Measurements from ENCODE around the gene ABTB2.

Gene ABTB2

DNA sequence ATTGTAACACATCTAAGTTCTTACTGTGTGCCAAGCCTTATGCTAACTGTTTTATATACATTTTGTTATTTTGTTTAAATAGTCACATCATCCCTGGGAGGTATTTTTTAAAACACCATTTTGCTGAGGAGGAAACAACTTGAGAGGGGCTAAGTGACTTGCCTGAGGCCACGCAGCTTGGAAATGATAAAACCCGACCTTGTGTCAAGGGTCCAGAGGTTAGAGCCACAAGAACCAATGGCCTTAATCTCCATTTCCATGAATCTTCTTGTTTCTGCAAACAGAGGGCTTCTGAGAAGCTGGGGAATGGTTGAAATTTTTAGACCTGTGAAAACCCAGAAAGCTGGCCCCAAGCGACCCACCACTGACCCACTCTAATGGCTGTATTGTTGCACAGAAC, 16.7 kb downstream of the ABTB2 start:
- no peak for DNase-seq

DNA sequence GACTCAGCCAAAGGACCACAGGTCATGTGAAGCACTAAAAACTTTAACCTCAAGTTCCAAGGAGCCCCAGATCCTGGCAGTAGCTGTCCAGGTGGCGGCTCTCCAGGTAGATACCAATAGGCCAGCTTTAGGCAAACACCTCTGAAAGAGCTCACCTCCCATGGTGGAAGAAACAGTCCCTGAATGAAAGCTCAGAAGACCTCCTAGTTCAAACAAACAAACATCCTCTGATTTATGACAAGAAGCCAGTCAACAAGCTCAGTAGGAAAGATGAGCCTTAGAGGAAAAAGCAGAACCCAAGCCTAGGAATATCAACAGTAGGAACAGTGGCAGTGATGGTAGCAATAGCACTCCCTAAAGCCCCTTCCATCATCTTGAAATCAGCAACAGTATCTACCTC, 17.2 kb downstream of the ABTB2 start:
- no peak for DNase-seq

DNA sequence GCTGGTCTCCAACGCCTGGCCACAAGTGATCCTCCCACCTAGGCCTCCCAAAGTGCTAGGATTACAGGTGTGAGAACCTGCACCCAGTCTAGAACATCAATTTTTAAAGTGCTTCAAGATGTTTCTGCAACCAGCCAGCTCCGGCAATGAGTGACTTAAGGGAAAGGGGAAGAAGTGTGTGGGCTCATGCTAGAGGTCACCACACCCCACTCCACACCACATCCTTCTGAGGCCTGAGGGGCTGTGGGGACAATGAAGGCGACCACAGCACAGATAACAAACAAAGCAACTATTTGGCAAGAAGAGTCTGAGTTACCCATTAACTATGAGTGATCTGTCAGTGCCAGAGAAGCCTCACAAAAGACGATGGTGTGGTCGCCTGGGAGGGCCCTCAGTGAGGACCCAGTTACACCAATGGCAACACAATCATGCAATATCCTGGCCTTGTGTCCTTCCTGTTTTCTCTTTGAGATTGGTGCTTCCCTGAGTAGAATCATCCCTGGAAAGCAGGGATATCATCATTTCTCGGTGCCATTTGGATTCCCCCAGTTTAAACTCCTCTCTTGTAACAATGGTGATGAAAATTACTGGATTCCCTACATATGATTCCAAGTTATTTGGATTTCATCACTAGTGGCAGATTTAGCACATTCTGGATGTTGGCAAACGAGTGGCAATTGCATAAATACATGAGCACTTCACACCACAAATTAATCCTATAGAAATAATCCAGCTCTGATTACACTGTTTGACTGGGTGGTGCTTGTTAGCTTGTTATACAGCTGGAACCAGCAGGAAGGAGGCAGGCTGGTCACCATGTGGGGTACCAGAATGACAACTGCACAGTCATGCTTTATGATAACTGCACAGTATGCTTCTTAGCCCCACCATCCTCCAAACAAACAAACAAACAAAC, 18.4 kb downstream of the ABTB2 start:
- peak; percentile 59 for DNase-seq

- DNase-seq, result peak; percentile 59
Measured at GRCh38 chr11:34337016-34337415, 20.8 kb downstream of the ABTB2 start.

DNA sequence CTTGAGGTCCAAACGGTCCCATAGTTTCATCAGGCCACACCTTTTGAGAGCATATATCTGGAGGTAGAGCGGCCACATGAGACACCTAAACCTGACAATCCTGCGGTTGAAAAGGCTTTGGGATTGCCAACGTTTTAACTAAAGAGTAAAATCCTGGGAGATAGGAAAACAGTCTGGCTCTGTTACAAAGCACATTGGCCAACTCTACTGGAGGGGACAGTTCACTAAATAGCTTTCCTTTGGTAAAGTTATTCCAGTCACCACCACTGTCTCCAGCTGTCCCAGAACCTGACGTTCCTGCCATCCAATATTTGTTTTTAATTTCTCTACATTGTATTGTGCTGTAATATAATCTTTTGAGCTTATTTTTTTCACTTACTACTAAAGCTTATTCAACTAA, 22.0 kb downstream of the ABTB2 start:
- DNase-seq, result no peak

- no peak for DNase-seq
Measured at GRCh38 chr11:34335331-34335730, 22.5 kb downstream of the ABTB2 start.

- DNase-seq, result no peak
Measured at GRCh38 chr11:34333787-34334186, 24.0 kb downstream of the ABTB2 start.

DNA sequence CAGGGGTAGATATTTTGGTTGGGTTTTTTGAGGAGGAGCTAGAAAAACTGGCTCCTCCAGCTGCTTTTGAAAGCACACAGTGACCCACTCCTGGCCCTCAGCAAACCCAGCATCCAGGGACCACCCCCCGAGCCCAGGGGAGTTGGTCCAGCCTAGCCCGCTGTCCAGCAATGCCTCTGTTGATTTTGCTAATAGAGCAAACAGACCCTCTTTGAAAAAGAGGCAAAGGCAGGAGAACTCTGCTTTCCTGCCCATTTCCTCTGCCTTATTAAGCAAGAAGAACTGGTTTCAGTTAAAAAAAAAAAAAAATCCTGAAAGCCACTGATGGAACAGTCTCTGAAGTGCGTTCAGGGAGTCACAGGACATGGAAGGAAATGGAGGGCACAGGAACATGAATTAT, 25.3 kb downstream of the ABTB2 start:
- DNase-seq, result peak; percentile 78

DNA sequence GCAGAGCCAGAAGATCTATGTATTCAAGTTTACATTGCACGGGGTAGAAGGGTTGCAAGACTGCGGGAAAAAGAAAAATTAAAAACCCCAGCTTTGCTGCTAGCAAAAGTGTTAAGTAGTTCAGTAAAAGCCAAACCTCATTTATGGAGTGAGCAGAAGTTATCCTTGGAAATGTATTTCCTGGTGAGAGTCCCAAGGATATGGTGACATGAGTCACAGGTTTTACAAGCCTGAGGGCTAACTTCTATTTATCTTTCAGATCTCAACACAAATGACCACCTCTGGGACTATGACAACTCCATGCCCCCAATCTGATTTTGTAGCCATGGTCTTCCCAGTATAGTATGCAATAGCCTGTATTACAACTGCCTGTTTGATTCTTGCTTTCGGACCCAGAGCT, 26.1 kb downstream of the ABTB2 start:
- peak; percentile 34 for DNase-seq

DNA sequence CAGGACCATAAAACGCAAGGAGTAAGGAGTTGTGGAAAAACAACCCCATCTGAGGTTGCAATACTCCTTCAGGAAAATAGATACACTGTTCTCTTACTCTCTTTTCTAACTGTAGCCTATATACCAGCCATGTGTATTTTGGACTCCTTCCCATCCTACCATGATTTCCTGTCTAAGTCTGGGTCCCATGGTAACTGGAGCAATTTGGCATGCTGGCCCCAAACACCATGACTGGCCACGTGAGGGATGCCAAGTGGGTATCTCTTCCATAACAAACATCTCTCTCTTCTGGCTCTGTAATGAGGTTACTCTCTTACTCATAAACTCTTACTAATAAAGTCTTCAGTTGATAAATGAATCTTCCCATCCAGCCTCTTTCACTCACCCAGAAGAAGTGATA, 26.5 kb downstream of the ABTB2 start:
- DNase-seq, result peak; percentile 76

DNA sequence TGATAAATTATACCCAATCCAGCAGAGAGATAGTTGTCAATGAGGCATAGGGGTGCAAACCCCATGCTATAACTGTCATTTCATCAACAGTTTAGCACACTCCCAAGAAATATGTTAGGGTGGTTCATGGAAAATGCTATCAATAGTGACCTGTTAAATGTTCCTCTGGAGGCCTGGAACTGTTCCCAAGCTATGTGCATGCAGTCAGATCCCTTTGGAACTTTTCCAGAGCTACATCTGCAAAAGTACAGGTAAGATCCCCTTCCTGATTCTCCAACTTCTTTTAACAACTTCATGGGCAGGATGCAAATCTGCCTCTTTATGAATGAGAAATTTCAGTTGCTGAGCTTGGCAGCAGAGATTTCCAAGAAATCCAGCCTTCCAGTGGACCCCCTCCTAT, 27.2 kb downstream of the ABTB2 start:
- DNase-seq, result no peak

GRCh38 chr11:34329876-34330275, 27.9 kb downstream of the ABTB2 start:
- no peak for DNase-seq

GRCh38 chr11:34328632-34328910, 29.2 kb downstream of the ABTB2 start:
- DNase-seq, result no peak

DNA sequence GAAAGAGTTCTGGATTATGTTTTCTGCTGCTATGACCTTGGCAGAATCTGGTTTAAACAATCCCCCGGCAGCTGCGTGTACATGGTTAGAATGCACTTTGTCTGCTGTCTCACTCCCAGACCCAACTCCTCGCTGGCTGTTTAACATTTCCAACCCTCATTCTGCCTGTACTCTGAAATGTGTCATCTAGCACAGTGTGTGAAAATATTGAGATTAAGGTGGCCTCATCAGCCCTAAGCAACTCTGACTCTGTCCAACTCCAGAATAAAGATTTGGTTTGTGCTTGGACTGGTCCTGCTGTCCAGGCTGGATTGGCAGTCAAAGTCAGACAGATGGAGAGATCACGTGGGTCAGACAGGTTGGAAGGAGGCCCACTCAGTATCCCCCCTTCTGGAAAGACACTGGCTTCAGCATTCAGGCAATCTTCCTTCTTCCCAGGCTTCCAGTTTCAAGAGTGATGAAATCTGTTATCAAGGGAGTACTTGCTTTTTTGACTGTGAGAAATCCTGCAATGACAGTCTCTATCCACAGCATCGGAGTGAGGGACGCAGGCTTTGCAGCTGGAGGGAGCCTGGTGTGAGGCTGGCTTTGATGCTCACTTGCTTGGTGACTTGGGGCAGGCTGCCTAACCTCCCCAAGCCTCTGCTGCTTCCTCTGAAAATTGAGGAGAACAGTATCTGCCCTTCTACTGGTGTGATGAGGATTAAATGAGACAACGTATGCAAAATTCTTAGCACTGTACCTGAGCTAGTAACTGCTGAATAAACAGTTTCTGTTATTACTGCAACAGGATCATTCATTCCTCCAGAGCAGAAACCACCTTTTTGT, 29.8 kb downstream of the ABTB2 start:
- DNase-seq, result no peak

GRCh38 chr11:34324466-34324865, 33.3 kb downstream of the ABTB2 start:
- no peak for DNase-seq

- DNase-seq, result no peak
Measured at GRCh38 chr11:34323601-34324000, 34.2 kb downstream of the ABTB2 start.

- DNase-seq, result peak; percentile 24
Measured at GRCh38 chr11:34318111-34319037, 39.4 kb downstream of the ABTB2 start.

DNA sequence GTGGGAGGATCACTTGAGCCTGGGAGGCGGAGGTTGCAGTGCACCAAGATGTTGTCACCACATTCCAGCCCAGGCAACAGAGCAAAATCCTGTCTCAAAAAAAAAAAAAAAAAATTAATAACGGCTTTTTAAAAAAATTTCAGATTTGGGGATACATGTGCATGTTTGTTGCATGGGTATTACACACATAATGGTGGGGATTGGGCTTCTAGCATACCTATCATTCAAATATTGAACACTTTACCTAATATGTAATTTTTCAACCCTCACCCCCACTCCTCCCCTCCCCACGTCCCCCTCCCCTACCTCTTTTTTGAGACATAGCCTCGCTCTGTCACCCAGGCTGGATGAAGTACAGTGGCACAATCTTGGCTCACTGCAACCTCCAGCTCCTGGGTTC, 40.1 kb downstream of the ABTB2 start:
- DNase-seq, result no peak

DNA sequence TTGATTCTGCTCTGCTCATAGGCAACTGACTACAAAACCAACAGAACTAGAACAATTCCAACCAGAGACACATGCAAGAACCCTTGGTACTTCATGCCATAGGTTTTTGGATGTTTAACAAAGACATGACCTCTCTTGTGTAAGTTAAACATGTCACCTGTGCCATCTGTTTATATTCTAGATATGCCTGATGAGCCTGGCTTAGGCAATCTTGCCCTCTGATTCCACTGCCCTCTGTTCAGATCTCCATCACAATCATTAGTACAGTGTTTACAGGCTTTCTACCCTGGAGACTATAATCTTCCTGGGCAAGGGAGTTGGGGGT, 40.8 kb downstream of the ABTB2 start:
- no peak for DNase-seq

DNA sequence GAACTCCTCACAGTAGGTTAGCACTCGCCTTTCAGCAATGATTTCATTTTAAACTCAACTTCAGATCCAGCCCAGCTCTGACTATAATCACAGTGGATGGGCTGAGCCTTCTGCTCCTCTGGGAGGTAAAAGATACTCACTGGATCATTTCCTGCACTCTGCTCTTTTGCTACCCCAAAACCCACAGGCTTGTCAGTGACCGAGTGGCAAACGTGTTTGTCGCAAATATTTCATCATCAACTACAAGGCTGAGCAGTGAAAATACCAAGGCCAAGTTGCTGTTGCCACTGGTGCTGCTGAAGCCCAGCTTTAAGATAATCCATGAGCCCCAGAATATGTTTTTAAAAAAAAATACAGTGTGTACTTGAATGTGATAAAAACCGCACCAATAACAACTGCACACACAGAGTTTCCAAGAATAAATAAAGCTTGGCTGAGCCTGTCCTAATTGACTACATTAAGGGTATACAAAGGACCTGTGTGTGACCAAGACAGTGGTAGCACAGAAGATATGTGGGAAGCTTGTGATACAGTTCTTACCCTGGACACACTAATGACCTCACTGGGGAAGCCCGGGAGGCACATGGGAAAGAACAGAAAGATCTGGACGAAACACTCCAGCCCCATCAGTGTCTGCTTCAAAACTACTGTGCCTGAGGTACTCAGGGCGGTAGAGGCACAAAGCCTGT, 41.3 kb downstream of the ABTB2 start:
- DNase-seq, result no peak

- no peak for DNase-seq
Measured at GRCh38 chr11:34315394-34315793, 42.4 kb downstream of the ABTB2 start.

- DNase-seq, result no peak
Measured at GRCh38 chr11:34314936-34315335, 42.9 kb downstream of the ABTB2 start.

GRCh38 chr11:34314176-34314575, 43.6 kb downstream of the ABTB2 start:
- DNase-seq, result no peak
